Activated CD4-positive, alpha-beta T cell treated with anti-CD3 and anti-CD28 coated beads, Interleukin-2, amount 10 ng/mL, durations not matched to agents 24 days and 14 days (primary cell): Measurements from ENCODE around the gene RPTOR. TPM values are rescaled to one million over a fixed set of nuclear protein-coding genes. Genes with fewer than 3 reads are reported as not detected.

Experiments
- DNase-seq: peaks from one replicate; pipeline ENCODE4 v3.0.0; 2022
- H3K27ac Mint-ChIP-seq: one replicate; pipeline ENCODE4 v1.8.0; 2022; ENCODE audit warnings: mild to moderate bottlenecking, mixed read lengths
- H3K27me3 Mint-ChIP-seq: one replicate; pipeline ENCODE4 v1.8.0; 2022; ENCODE audit warnings: mixed read lengths
- H3K36me3 Mint-ChIP-seq: one replicate; pipeline ENCODE4 v1.8.0; 2022; ENCODE audit warnings: low read depth, mild to moderate bottlenecking, mixed read lengths
- H3K4me1 Mint-ChIP-seq: one replicate; pipeline ENCODE4 v1.8.0; 2021; ENCODE audit warnings: mixed read lengths
- H3K4me3 Mint-ChIP-seq: one replicate; pipeline ENCODE4 v1.8.0; 2022; ENCODE audit warnings: mild to moderate bottlenecking, moderate library complexity, mixed read lengths
- H3K9me3 Mint-ChIP-seq: one replicate; pipeline ENCODE4 v1.8.0; 2021; ENCODE audit warnings: mixed read lengths
- intact Hi-C: fragments of 100-400 bp; cut with micrococcal nuclease; formaldehyde crosslinking; loops from one replicate; pipeline ENCODE4 v1.15.1; 2023
- total RNA-seq: library from RNA; stranded (reverse); gene quantifications from 2 replicates; pipeline ENCODE4 v1.2.3, GENCODE V29; 2022

The RPTOR gene
- total RNA-seq, 1 donor from 2014 or later: 67.2 TPM

- intact Hi-C loops: loop anchor here (5.0 kb wide), 3 partner anchors 56 to 201 kb away; no protein-coding TSS in a partner anchor
- Mint-ChIP-seq H3K36me3 (peaks cover 13% of the 10 kb centered on the region), H3K9me3 (peaks cover 1% of the 10 kb centered on the region), H3K27ac (peak overlapping the region; percentile 45), H3K4me3 (peak overlapping the region; percentile 9), H3K27me3 (no peaks in the 10 kb centered on the region), H3K4me1 (peaks cover 72% of the 10 kb centered on the region)
- no peak for DNase-seq
These were observed 131.9 kb downstream of the RPTOR start for GRCh38 chr17:80676564-80676963.

GRCh38 chr17:80677214-80677756 lies 132.6 kb downstream of the RPTOR start:
- intact Hi-C loops: loop anchor here (5.0 kb wide), 3 partner anchors 55 to 200 kb away; no protein-coding TSS in a partner anchor
- Mint-ChIP-seq H3K36me3 (peaks cover 13% of the 10 kb centered on the region), H3K4me3 (peak overlapping the region; percentile 61), H3K27ac (peak overlapping the region; percentile 91), H3K9me3 (no peaks in the 10 kb centered on the region), H3K4me1 (peaks cover 71% of the 10 kb centered on the region), H3K27me3 (no peaks in the 10 kb centered on the region)
- DNase-seq: no peak

- H3K36me3 Mint-ChIP-seq: peaks cover 19% of the 10 kb centered on the region
- H3K4me3 Mint-ChIP-seq: peak overlapping the region; percentile 61
- peaks cover 60% of the 10 kb centered on the region for H3K4me1 Mint-ChIP-seq
These were observed 135.2 kb downstream of the RPTOR start for GRCh38 chr17:80679816-80680215.

GRCh38 chr17:80681215-80681614 lies 136.6 kb downstream of the RPTOR start:
- intact Hi-C loops: no loop called here
- Mint-ChIP-seq H3K9me3 (no peaks in the 10 kb centered on the region), H3K4me1 (peaks cover 55% of the 10 kb centered on the region), H3K27ac (no peak overlapping the region), H3K36me3 (peaks cover 25% of the 10 kb centered on the region), H3K4me3 (no peak overlapping the region), H3K27me3 (no peaks in the 10 kb centered on the region)
- DNase-seq: no peak

More at GRCh38 chr17:80679816-80680215, 135.2 kb downstream of the RPTOR start:
- H3K9me3 Mint-ChIP-seq: no peaks in the 10 kb centered on the region
- no peaks in the 10 kb centered on the region for H3K27me3 Mint-ChIP-seq
- no peak for DNase-seq
- H3K27ac Mint-ChIP-seq: peak overlapping the region; percentile 95
- intact Hi-C loops: loop anchor here (5.0 kb wide), 3 partner anchors 52 to 197 kb away; no protein-coding TSS in a partner anchor

- peaks cover 46% of the 10 kb centered on the region for H3K4me1 Mint-ChIP-seq
- intact Hi-C loops: no loop called here
- peak overlapping the region; percentile 40 for H3K27ac Mint-ChIP-seq
- H3K36me3 Mint-ChIP-seq: peaks cover 30% of the 10 kb centered on the region
- H3K27me3 Mint-ChIP-seq: no peaks in the 10 kb centered on the region
- H3K4me3 Mint-ChIP-seq: no peak overlapping the region
- DNase-seq: no peak
- no peaks in the 10 kb centered on the region for H3K9me3 Mint-ChIP-seq
These were observed 137.7 kb downstream of the RPTOR start for GRCh38 chr17:80682372-80682771.

GRCh38 chr17:80683625-80684104 lies 139.0 kb downstream of the RPTOR start:
- Mint-ChIP-seq H3K4me3 (no peak overlapping the region), H3K27ac (no peak overlapping the region), H3K4me1 (peaks cover 40% of the 10 kb centered on the region), H3K36me3 (peaks cover 32% of the 10 kb centered on the region), H3K27me3 (no peaks in the 10 kb centered on the region), H3K9me3 (no peaks in the 10 kb centered on the region)
- DNase-seq: no peak
- intact Hi-C loops: no loop called here

- H3K27me3 Mint-ChIP-seq: no peaks in the 10 kb centered on the region
- no peaks in the 10 kb centered on the region for H3K9me3 Mint-ChIP-seq
- H3K4me1 Mint-ChIP-seq: peaks cover 25% of the 10 kb centered on the region
These were observed 143.2 kb downstream of the RPTOR start for GRCh38 chr17:80687839-80688238.

GRCh38 chr17:80689129-80689619 lies 144.5 kb downstream of the RPTOR start:
- intact Hi-C loops: no loop called here
- peaks cover 26% of the 10 kb centered on the region for H3K4me1 Mint-ChIP-seq
- H3K27me3 Mint-ChIP-seq: no peaks in the 10 kb centered on the region
- no peak overlapping the region for H3K4me3 Mint-ChIP-seq
- no peak for DNase-seq
- H3K27ac Mint-ChIP-seq: no peak overlapping the region
- peaks cover 23% of the 10 kb centered on the region for H3K36me3 Mint-ChIP-seq
- H3K9me3 Mint-ChIP-seq: no peaks in the 10 kb centered on the region

More at GRCh38 chr17:80687839-80688238, 143.2 kb downstream of the RPTOR start:
- intact Hi-C loops: no loop called here
- H3K4me3 Mint-ChIP-seq: no peak overlapping the region
- no peak for DNase-seq
- H3K36me3 Mint-ChIP-seq: peaks cover 30% of the 10 kb centered on the region
- no peak overlapping the region for H3K27ac Mint-ChIP-seq

- H3K9me3 Mint-ChIP-seq: no peaks in the 10 kb centered on the region
- no peak for DNase-seq
- H3K27me3 Mint-ChIP-seq: no peaks in the 10 kb centered on the region
- H3K27ac Mint-ChIP-seq: no peak overlapping the region
- peaks cover 41% of the 10 kb centered on the region for H3K4me1 Mint-ChIP-seq
- peaks cover 16% of the 10 kb centered on the region for H3K36me3 Mint-ChIP-seq
- no peak overlapping the region for H3K4me3 Mint-ChIP-seq
- intact Hi-C loops: no loop called here
These were observed 147.1 kb downstream of the RPTOR start for GRCh38 chr17:80691784-80692183.

- no peak for DNase-seq
- H3K4me3 Mint-ChIP-seq: no peak overlapping the region
- peak overlapping the region; percentile 65 for H3K27ac Mint-ChIP-seq
- no peaks in the 10 kb centered on the region for H3K9me3 Mint-ChIP-seq
- peaks cover 49% of the 10 kb centered on the region for H3K4me1 Mint-ChIP-seq
- intact Hi-C loops: no loop called here
- H3K27me3 Mint-ChIP-seq: no peaks in the 10 kb centered on the region
- H3K36me3 Mint-ChIP-seq: peaks cover 16% of the 10 kb centered on the region
These were observed 148.4 kb downstream of the RPTOR start for GRCh38 chr17:80692931-80693467.

GRCh38 chr17:80693511-80693910 lies 148.9 kb downstream of the RPTOR start:
- Mint-ChIP-seq H3K9me3 (no peaks in the 10 kb centered on the region), H3K4me3 (no peak overlapping the region), H3K4me1 (peaks cover 46% of the 10 kb centered on the region), H3K27ac (peak overlapping the region; percentile 65), H3K27me3 (no peaks in the 10 kb centered on the region), H3K36me3 (peaks cover 12% of the 10 kb centered on the region)
- no peak for DNase-seq
- intact Hi-C loops: no loop called here

GRCh38 chr17:80694085-80694991 lies 149.7 kb downstream of the RPTOR start:
- Mint-ChIP-seq H3K9me3 (no peaks in the 10 kb centered on the region), H3K36me3 (peaks cover 12% of the 10 kb centered on the region), H3K4me1 (peaks cover 44% of the 10 kb centered on the region), H3K27ac (peak overlapping the region; percentile 81), H3K4me3 (peak overlapping the region; percentile 16), H3K27me3 (no peaks in the 10 kb centered on the region)
- DNase-seq: no peak
- intact Hi-C loops: no loop called here

GRCh38 chr17:80694992-80695912 lies 150.6 kb downstream of the RPTOR start:
- intact Hi-C loops: no loop called here
- peak; percentile 67 for DNase-seq
- Mint-ChIP-seq H3K27me3 (no peaks in the 10 kb centered on the region), H3K36me3 (peaks cover 16% of the 10 kb centered on the region), H3K27ac (peak overlapping the region; percentile 81), H3K4me3 (peak overlapping the region; percentile 35), H3K9me3 (peaks cover 6% of the 10 kb centered on the region), H3K4me1 (peaks cover 47% of the 10 kb centered on the region)
